GM12874 (cell line): ENCODE data around the gene PTPA.

Experiments used
- TF ChIP-seq, protein P1 (sequence below): IDR thresholded peaks from 2 replicates; pipeline ENCODE4 v1.5.1; 2011; ENCODE audit warnings: low read depth, mild to moderate bottlenecking, control low read depth, low read length, moderate library complexity; ENCODE audit not compliant: insufficient read depth

The PTPA gene

DNA sequence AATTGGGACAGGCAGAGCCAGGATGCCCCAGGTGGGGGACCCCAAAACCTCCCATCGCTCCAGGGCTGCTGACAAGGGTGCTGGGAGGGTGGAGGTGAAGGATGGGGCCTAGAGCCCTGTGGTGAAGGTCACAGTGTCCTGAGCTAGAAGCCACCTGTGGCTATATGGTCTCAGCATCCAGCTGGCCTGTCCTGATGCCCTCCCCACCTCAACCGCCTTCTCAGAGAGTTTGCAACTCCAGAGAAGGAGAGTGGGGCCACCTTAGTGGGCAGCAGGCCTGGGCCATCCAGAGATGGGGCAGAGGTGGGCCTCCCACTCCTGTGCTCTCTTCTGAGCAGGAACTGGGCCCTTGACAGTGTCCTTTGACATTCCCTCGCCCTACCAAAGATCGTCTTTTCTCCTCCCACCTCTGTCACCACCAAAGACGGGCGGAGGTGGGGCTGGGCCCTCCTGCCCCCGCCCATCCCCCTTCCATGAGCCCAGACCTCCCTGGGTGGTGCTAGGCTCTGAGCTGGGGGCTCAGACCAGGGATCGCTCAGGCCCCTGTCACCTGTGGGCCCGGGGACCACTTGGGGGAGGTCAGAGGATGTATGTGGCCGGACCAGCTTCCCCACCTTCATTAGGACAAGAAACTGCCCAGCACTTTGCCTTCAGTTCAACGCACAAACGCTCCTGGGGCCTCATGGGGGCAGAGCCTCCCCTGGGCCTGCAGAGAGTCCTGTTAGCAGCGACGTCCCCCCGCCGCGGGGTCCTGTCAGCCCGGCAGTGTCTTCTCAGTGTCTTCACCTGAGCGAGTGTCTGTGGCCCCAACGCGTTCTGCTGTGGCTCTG, 40.3 kb upstream of the PTPA start:
- TF ChIP-seq, protein P1, sequence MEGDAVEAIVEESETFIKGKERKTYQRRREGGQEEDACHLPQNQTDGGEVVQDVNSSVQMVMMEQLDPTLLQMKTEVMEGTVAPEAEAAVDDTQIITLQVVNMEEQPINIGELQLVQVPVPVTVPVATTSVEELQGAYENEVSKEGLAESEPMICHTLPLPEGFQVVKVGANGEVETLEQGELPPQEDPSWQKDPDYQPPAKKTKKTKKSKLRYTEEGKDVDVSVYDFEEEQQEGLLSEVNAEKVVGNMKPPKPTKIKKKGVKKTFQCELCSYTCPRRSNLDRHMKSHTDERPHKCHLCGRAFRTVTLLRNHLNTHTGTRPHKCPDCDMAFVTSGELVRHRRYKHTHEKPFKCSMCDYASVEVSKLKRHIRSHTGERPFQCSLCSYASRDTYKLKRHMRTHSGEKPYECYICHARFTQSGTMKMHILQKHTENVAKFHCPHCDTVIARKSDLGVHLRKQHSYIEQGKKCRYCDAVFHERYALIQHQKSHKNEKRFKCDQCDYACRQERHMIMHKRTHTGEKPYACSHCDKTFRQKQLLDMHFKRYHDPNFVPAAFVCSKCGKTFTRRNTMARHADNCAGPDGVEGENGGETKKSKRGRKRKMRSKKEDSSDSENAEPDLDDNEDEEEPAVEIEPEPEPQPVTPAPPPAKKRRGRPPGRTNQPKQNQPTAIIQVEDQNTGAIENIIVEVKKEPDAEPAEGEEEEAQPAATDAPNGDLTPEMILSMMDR, result no peak

DNA sequence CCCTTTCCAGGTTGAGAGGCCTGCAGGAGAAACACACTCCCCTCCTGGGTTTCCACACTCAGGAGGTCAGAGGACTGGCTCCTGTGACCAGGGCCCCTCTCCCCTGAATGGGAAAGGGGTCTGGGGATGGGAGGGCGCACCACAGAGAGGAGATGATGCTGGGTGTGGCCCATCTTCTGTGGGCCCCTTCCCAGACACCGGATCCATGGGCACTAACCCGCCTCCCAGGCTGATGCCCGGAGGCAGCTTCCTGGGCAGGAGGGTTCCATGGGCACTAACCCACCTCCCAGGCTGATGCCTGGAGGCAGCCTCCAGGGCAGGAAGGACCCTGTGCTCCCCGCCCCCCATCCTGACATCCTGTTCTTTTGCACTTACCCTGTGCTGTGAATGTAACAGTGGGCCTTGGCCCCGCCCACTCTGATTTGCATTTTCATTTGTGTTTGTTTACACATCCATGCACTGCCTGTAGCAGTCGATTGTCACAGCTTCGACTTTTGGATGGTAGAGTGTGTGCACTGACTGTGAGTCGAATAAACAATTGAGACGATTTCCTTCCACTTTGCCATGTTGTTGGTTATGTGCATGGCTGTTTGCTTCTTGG, 39.6 kb upstream of the PTPA start:
- TF ChIP-seq, protein P1, result no peak

DNA sequence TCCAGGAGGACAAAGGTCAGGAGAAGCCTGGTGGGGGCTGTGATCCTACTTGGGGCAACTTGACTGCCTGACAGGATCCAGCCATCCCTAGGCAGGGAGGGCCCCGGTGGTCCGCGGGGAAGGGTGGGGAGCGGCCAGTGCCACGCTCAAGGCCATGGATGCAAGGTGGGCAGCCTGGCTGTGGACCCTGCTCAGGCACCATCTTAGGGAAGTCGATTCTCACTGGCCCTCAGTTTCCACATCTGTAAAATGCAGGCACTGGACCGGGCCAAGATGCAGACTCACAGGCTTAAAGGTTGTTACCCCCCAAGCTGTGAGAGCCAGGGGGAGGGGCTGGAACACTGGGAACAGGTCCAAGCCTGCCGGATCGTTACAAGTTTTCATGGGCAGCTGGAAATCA, 39.0 kb upstream of the PTPA start:
- TF ChIP-seq, protein P1, result no peak

DNA sequence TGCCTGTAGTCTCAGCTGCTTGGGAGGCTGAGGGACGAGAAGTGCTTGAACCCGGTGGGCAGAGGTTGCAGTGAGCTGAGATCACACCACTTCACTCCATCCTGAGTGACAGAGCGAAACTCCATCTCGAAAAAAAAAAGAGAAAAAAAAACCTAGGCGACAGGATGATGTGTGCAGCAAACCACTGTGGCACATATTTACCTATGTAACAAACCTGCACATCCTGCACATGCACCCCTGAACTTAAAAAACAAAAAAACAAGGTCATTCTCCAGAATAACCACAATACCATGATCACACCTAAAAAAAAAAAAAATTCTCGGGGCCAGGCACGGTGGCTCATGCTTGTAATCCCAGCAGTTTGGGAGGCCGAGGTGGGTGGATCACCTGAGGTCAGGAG, 37.8 kb upstream of the PTPA start:
- TF ChIP-seq, protein P1, result no peak

DNA sequence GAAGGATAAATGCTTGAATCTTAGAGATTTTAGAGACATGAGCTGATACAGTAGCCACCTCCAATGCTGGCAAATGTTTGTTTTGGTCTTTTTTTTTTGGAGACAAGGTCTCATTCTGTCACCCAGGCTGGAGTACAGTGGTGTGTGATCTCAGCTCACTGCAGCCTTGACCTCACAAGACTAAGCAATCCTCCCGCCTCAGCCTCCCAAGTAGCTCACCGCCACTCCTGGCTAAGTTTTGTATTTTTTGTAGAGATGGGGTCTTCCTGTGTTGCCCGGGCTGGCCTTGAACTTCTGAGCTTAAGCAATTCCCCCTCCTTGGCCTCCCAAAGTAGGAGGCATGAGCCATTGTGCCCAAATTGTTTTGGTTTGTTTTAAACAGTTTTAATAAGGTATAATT, 37.1 kb upstream of the PTPA start:
- TF ChIP-seq, protein P1, result no peak

DNA sequence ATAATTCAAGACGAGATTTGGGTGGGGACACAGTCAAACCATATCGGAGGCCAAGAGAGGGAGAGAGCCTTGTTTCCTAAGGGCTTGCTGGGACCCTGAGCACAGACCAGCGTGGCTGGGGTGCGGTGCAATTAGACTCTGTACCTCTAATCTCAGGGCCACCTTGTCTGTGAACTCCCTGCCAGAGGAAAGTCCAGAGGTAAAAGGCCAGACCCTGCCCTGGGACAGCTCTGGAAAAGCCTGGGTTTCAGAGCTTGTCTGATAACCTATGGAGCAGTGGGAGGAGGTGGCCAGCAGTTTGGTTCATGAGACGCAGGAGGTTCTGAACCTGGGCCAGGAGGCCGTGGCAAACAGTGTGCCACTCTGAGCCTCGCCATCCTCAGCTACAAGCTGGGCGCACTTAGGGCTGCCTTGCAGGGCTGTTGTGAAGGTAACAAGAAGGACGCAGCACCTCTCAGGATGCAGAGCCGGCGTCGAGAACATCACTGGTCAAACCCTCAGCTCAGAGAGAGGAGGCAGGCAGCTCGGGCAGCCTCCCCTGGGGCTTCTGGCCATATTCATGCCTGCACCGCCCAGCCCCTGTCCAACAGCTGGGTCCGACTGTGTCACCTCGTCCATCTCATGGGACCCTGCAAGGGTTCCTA, 35.1 kb upstream of the PTPA start:
- TF ChIP-seq, protein P1, result no peak

DNA sequence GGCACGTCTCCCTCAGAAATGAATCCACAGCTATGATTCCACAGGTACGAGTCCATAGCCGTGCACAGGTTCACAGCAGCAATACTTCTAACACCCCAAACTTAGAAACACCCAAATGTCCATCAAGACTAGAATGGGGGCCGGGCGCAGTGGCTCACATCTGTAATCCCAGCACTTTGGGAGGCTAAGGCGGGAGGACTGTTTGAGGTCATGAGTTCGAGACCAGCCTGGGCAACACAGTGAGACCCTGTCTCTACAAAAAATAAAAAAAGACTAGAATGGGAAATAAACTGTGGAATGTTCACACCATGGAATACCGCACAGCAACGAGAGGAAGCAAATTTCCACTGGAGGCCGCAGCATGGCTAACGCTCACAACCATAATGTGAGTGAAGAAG, 34.6 kb upstream of the PTPA start:
- TF ChIP-seq, protein P1, result no peak
